HG03066 (cell line): ENCODE data around the gene PRKAG3.
"Not testable (repeated sequence)": the region's sequence is repeated elsewhere in the genome, so short reads cannot be mapped to it uniquely, and the experiment has no call there.

Experiments
- ATAC-seq: cut with Tn5 transposase; IDR thresholded peaks from one replicate; pipeline ENCODE4 v1.9.1; 2021; ENCODE audit warnings: low read depth; ENCODE audit not compliant: unreplicated experiment

Gene PRKAG3

GRCh38 chr2:218788529-218789255, 42.9 kb downstream of the PRKAG3 start:
- ATAC-seq = no peak

GRCh38 chr2:218786133-218786532, 45.5 kb downstream of the PRKAG3 start:
- no peak for ATAC-seq

- ATAC-seq = no peak
Observed at GRCh38 chr2:218785103-218785502, 46.5 kb downstream of the PRKAG3 start.

GRCh38 chr2:218783688-218784087, 47.9 kb downstream of the PRKAG3 start:
- ATAC-seq = no peak

- ATAC-seq = no peak
Observed at GRCh38 chr2:218782528-218782844, 49.1 kb downstream of the PRKAG3 start.

DNA sequence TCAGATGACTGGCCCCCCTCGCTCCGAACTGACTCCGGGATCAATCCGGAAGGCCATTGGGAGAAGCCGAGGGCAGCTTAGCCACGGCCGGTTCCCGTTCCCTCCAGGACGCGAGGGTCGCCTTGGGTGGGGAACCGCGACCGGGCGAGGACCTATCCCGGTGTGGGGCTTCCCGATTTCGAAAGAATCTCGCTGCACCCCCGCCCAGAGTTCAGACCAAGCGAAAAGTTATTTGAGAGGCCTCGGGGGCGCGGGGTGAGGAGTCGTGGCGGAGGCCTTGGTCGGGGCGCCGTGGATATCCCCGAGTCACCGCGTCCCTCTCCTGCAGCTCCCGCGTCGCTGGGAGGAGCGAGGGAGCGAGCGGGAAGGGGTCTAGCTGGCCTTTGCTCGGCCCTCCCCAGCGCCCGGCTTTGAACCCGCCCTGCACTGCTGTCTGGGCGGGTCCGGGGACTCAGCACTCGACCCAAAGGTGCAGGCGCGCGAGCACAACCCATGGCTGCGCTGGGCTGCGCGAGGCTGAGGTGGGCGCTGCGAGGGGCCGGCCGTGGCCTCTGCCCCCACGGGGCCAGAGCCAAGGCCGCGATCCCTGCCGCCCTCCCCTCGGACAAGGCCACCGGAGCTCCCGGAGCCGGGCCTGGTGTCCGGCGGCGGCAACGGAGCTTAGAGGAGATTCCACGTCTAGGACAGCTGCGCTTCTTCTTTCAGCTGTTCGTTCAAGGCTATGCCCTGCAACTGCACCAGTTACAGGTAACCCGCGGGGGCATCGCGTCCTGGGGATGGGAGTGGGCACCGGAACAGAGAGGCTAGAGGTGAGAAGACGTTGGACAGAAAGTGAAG, 49.7 kb downstream of the PRKAG3 start, which contains the start of gene CYP27A1:
CYP27A1 (plus strand) TSS at position 457 of the 837 bp plus-strand sequence; CDS start at position 493, 36 bp downstream.
- no peak for ATAC-seq

DNA sequence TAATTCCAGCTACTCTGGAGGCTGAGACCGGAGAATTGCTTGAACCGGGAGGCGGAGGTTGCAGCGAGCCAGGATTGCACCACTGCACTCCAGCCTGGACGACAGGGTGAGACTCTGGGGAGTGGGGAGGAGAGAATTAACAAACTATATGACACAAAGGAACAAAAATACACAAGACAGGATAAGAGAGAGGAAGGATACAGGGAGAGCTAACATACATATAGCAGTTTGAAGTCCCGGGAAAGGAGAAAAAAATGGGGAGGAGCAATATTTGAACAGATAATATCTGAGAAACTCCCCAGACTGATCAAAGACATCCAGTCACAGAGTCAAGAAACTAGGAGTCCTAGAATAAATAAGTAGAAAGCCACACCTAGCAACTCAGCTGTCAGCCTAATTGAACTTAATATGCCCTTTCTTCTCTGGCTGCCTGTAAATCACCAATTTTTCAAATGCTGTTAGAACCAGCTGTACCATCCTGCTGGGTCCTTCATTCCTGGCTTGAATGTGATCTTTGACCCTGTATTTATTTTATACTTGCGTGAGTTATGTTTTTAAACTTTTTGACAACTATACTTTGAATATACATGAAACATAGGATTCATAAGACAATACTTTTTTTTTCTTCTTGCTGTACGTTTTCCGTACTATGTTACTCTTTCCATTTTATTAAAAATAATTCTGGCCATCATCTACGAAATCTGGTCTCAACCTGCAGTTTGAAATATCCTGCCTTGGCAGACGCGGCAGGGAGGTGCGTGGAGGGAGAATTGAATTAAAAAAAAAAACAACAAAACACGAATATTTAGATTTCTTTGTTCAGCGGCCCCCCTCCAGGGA, 50.5 kb downstream of the PRKAG3 start:
- no peak for ATAC-seq

DNA sequence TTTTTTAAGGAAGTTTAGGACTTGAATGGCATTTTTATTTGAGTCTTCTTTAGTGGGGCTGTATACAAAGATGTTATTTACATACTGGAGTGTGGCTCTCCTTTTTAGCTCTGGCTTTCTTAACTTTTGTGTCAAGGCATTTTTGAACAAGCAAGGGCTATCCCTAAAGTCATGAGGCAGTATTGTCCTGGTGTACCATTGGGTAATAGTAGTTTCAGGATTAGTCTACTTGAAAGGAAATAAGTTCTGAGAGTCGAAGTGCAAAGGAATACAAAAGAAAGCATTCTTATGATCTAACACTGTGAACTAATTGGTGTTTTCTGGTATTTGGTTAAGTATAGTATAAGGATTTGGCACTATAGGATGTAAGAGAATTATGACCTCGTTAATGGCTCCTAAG, 51.6 kb downstream of the PRKAG3 start:
- no peak for ATAC-seq

DNA sequence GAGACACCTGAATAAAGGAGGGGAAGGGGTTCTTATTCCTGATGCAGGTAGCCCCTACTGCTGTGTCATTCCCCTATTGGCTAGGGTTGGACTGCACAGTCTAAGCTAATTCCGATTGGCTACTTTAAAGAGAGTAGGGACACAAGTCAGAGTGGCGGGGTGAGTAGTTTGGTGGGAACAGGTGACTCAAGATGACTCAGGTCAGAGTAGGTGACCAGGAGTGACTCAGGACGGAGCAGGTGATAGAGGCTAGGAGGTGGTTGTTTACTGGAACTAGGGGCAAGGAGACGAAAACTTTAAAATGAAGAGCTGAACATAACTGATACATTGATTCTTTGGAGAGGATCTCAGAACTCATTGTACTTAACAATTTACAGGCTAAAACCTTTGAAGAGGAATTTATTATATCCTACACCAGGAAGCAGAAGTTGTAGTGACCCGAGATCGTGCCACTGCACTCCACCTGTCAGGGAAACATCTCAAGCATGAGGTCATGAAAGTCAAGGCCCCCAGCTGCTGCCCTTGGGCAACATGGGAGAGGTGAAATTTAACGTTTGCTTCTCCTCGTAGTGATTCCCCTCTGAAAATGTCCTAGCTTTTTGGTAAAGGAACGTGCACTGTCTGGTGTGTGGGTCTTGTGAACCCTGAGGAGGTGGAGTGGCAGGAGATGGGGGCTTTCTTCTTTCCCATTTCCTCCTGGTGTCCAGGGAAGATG, 54.2 kb downstream of the PRKAG3 start:
- ATAC-seq = no peak

GRCh38 chr2:218776488-218776887, 55.1 kb downstream of the PRKAG3 start:
- no peak for ATAC-seq

DNA sequence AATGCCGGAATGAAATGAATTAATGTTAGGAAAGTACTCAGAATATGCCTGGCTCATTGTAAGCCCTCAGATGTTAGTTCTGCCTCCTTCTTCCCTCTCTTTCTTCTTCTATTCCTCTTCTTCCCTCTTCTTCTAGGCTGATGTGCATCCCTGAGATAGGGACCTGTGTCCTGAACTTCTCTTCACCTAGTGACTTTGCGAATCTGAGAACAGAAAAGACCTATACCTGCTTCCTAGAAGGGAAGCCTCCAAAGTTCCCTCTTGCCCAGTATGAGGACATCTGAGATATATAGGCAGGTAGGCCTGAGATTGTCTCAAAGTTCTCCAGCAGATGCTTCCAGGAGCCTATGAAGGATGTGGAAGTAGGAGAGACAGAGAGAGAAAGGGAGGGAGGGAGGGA, 57.7 kb downstream of the PRKAG3 start:
- no peak for ATAC-seq

DNA sequence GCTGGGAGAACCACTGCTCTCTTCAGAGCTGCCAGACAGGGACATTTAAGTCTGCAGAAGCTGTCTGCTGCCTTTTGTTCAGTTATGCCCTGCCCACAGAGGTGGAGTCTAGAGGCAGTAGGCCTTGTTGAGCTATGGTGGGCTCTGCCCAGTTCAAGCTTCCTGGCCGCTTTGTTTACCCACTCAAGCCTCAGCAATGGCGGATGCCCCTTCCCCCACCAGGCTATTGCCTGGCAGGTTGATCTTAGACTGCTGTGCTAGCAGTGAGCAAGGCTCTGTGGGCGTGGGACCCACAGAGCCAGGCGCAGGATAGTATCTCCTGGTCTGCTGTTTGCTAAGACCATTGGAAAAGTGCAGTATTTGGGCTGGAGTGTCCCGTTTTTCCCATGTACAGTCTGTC, 58.8 kb downstream of the PRKAG3 start:
- not testable (repeated sequence) for ATAC-seq
